Ishikawa (cell line): ENCODE data around the gene CDC23.

Experiments used
- CEBPB ChIP-seq: IDR thresholded peaks from 2 replicates; pipeline ENCODE4 v1.6.1; 2012
- CREB1 ChIP-seq: IDR thresholded peaks from 2 replicates; pipeline ENCODE4 v1.6.1; 2012; ENCODE audit warnings: low read depth
- EGR1 ChIP-seq: IDR thresholded peaks from 2 replicates; pipeline ENCODE4 v1.6.1; 2012
- EP300 ChIP-seq: IDR thresholded peaks from 2 replicates; pipeline ENCODE4 v1.6.1; 2012; ENCODE audit warnings: borderline replicate concordance
- FOXM1 ChIP-seq: IDR thresholded peaks from 2 replicates; pipeline ENCODE4 v1.6.1; 2012; ENCODE audit warnings: low read depth, borderline replicate concordance
- NFIC ChIP-seq: IDR thresholded peaks from 2 replicates; pipeline ENCODE4 v1.6.1; 2012
- RAD21 ChIP-seq: IDR thresholded peaks from 2 replicates; pipeline ENCODE4 v1.6.1; 2012; ENCODE audit warnings: low read depth
- TAF1 ChIP-seq: IDR thresholded peaks from 2 replicates; pipeline ENCODE4 v1.6.1; 2012; ENCODE audit warnings: low read depth, mild to moderate bottlenecking
- TCF12 ChIP-seq: IDR thresholded peaks from 2 replicates; pipeline ENCODE4 v1.6.1; 2012; ENCODE audit warnings: low read depth
- TEAD4 ChIP-seq: IDR thresholded peaks from 2 replicates; pipeline ENCODE4 v1.6.1; 2012
- YY1 ChIP-seq: IDR thresholded peaks from 2 replicates; pipeline ENCODE4 v1.6.1; 2012; ENCODE audit warnings: low read depth
- ZBTB7A ChIP-seq: IDR thresholded peaks from 2 replicates; pipeline ENCODE4 v1.6.1; 2012; ENCODE audit warnings: low read depth
- TF ChIP-seq, protein P1 (sequence below): IDR thresholded peaks from 2 replicates; pipeline ENCODE4 v1.6.1; 2012; ENCODE audit warnings: low read depth, mild to moderate bottlenecking
- TF ChIP-seq, protein P2 (sequence below): IDR thresholded peaks from 2 replicates; pipeline ENCODE4 v1.6.1; 2012
- TF ChIP-seq, protein P3 (sequence below): IDR thresholded peaks from 2 replicates; pipeline ENCODE4 v1.6.1; 2012

Gene CDC23

DNA sequence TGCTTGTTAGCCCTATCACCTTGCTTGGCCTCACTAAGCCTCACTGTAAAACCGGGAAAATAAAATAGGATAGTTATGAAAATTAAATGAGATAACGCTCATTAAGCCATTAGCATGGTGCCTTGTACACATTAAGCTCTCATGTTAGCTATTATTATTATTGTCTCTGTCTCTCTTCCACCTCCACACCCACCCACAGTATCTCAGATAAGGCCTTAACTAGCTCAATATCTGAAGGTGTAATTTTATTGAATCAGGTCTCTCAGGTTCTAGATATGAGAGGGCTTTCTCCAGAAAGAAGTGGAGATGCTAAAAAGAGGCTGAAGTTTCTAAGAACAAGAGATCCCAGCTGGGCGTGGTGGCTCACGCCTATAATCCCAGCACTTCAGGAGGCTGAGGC is 33.7 kb upstream of the CDC23 start:
- no peak for TF ChIP-seq EGR1

DNA sequence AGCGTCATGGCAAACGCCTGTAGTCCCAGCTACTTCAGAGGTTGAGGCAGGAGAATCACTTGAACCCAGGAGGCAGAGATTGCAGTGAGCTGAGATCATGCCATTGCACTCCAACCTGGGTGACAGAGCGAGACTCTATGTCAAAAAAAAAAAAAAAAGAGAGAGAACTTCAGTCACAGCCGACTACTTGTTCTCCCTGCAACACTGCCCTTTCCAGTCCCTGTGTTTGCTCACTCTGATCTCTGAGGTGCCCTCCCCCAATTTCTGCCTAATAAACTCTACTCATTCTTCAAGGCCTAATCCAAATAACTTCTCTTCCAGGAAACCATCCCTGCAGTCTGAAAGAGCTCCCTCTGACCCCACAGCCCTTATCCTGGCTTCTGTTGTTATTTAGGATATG is 33.2 kb upstream of the CDC23 start:
- no peak for TF ChIP-seq CEBPB
- no peak for TF ChIP-seq NFIC
- no peak for TF ChIP-seq TCF12
- no peak for TF ChIP-seq TEAD4
- TF ChIP-seq EGR1, result no peak
- no peak for TF ChIP-seq RAD21
- no peak for TF ChIP-seq ZBTB7A
- no peak for TF ChIP-seq TAF1
- TF ChIP-seq, protein P1, sequence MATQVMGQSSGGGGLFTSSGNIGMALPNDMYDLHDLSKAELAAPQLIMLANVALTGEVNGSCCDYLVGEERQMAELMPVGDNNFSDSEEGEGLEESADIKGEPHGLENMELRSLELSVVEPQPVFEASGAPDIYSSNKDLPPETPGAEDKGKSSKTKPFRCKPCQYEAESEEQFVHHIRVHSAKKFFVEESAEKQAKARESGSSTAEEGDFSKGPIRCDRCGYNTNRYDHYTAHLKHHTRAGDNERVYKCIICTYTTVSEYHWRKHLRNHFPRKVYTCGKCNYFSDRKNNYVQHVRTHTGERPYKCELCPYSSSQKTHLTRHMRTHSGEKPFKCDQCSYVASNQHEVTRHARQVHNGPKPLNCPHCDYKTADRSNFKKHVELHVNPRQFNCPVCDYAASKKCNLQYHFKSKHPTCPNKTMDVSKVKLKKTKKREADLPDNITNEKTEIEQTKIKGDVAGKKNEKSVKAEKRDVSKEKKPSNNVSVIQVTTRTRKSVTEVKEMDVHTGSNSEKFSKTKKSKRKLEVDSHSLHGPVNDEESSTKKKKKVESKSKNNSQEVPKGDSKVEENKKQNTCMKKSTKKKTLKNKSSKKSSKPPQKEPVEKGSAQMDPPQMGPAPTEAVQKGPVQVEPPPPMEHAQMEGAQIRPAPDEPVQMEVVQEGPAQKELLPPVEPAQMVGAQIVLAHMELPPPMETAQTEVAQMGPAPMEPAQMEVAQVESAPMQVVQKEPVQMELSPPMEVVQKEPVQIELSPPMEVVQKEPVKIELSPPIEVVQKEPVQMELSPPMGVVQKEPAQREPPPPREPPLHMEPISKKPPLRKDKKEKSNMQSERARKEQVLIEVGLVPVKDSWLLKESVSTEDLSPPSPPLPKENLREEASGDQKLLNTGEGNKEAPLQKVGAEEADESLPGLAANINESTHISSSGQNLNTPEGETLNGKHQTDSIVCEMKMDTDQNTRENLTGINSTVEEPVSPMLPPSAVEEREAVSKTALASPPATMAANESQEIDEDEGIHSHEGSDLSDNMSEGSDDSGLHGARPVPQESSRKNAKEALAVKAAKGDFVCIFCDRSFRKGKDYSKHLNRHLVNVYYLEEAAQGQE, result no peak
- TF ChIP-seq, protein P2, sequence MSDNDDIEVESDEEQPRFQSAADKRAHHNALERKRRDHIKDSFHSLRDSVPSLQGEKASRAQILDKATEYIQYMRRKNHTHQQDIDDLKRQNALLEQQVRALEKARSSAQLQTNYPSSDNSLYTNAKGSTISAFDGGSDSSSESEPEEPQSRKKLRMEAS, result no peak
- no peak for TF ChIP-seq CREB1
- no peak for TF ChIP-seq YY1
- no peak for TF ChIP-seq EP300

DNA sequence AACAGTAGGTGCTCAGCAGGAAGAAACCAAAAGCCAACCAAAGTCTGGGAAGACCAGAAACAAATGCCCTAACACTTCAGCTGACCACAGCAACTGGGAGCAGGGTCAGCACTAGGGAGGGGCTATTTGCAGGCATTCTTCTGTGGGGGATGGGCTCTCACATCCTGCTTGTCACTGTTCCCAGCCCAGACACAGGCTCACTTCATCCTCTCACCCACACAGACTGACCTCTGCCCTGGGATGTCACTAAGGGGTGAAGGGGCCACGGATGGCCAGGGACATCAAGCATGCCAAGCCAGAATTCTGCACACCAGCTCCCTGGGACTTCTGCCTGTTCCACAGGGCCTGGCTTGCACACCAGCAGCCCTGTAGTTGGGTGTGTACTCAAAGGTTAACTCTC is 32.6 kb upstream of the CDC23 start:
- no peak for TF ChIP-seq CREB1

DNA sequence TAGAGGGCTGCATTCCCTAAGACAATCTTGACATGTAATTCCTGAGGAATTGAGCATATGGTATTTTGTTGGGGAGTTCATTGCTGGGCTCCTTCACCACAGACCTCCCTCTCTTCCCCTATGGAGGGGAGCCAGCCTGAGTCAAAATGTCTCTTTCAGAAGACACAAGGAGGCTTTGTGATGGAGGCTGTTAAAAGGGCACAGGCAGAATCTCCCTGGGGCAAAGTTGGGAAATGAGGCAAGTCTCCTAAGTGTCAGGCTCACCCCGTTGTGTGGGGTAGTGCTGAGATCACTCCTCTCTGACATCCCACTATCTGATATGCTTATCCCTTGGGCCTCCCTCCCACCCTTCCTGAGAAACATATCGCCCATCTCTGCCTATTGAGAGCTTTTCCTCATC is 30.7 kb upstream of the CDC23 start:
- no peak for TF ChIP-seq ZBTB7A
- TF ChIP-seq EP300, result no peak
- no peak for TF ChIP-seq YY1
- no peak for TF ChIP-seq RAD21
- no peak for TF ChIP-seq FOXM1
- TF ChIP-seq NFIC, result no peak
- no peak for TF ChIP-seq TAF1
- TF ChIP-seq CREB1, result no peak
- TF ChIP-seq, protein P3, sequence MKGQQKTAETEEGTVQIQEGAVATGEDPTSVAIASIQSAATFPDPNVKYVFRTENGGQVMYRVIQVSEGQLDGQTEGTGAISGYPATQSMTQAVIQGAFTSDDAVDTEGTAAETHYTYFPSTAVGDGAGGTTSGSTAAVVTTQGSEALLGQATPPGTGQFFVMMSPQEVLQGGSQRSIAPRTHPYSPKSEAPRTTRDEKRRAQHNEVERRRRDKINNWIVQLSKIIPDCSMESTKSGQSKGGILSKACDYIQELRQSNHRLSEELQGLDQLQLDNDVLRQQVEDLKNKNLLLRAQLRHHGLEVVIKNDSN, result no peak
- TF ChIP-seq, protein P2, result no peak
- no peak for TF ChIP-seq CEBPB
- no peak for TF ChIP-seq TCF12
- TF ChIP-seq EGR1, result no peak
- TF ChIP-seq, protein P1, result no peak
- TF ChIP-seq TEAD4, result no peak

DNA sequence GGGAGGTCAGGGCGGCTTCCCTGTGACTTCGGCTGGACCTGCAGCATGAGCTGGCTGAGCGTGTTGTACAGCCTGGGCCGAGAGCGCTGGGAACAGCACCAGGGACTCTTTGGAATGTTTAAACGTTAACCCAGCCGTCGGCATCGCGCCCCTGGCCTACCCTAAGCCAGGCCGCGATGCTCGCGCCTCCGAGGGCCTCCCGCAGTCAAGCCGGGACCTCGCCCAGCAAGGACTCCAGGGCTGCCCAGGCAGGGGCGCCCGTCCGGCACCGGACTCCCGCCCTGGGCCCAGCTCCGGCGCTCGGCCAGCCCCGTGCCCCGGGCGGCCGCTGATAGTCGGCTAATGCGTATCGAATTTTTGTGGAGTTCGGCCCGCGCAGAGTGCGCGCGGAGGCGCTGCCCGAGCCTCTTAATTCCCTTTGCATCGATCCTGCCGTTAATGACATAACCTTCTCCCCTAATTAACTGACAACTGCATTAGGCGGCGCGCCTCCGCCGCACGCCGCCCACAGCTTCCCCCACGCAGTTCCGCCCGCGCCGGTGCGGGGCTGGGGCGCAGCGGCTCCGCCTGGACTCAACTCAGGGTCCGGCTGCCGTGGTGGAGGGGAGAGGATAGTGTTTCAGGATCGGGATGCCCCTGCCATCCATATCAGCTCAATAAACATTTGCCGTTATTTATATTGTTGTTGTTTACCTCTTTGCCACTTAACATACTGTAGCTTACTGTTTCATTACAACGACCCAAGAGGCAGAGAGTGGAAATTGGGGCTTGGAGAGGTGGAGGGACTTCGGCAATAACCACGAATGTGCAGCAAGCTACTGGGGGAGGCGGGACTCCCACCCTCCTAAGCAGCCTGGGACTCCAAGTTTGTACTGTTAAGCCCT is 28.8 kb upstream of the CDC23 start:
- TF ChIP-seq EP300 (no peak), NFIC (no peak), EGR1 (peak; percentile 72; the same call in 1 of the 2 replicates), YY1 (peak; percentile 15; the same call in 1 of the 2 replicates)
- TF ChIP-seq, protein P2, result peak; percentile 45; the same call in 1 of the 2 replicates

DNA sequence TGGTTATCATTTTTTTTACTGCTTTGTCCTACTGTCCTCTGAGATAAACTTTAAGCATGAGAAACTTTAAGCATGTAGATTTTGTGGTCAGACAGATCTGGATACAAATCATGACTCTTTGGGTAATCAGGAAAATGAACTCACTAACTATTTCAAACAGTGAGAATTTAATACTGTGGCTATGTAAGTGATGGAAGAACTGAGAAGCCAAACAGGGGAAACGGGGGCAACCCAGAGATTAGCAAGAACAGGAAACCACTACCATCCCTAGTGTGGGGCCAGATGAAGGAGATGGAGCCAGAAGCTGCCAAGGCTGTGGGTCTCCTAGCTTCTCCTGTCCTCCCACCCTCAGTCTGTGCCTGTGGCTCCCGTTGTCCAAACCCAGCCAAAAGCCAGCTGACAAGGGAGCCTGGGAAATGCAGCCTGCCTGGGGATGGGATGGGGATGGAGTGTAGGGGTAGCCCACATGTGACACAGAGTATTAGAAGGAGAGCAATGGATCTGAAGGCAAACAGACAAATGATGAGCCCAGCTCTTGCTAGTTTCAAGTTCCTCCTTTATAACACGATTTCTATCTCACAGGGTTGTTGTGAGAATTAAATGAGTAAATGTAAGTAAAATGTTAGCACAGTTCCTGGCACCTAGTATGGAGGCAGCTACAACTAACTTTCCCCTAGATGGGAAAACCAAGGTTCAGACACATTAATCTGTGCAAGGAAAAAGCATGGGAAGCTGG is 27.7 kb upstream of the CDC23 start:
- TF ChIP-seq, protein P1, result no peak
- TF ChIP-seq EGR1, result no peak
- TF ChIP-seq ZBTB7A, result no peak
- TF ChIP-seq NFIC, result no peak
- TF ChIP-seq, protein P2, result no peak
- TF ChIP-seq RAD21, result no peak
- no peak for TF ChIP-seq CEBPB
- TF ChIP-seq TAF1, result no peak
